Activated CD8-positive, alpha-beta memory T cell treated with anti-CD3 and anti-CD28 coated beads, Interleukin-2, amount 10 ng/mL, durations not matched to agents 7 days and 5 days (primary cell): ENCODE results near the gene ENTHD1. TPM values are rescaled to one million over a fixed set of nuclear protein-coding genes. Genes with fewer than 3 reads are reported as not detected.

Source experiments
- ATAC-seq: fragments of 150-1000 bp; cut with Tn5 transposase; one replicate; pipeline ENCODE4 v1.10.0; 2021; ENCODE audit warnings: moderate library complexity
- CTCF ChIA-PET: fragments of 350-600 bp; sonication (Branson Sonifier 250); formaldehyde crosslinking; loops from one replicate; lab custom pipeline; 2021; ENCODE audit warnings: antibody characterized with exemption; lab: Charles Lee
- DNase-seq: peaks from one replicate; pipeline ENCODE4 v3.0.0-alpha.2; 2020
- H3K27ac Mint-ChIP-seq: one replicate; pipeline ENCODE4 v1.8.0; 2021; ENCODE audit warnings: mild to moderate bottlenecking, mixed read lengths
- H3K27me3 Mint-ChIP-seq: one replicate; pipeline ENCODE4 v1.8.0; 2021; ENCODE audit warnings: mixed read lengths
- H3K36me3 Mint-ChIP-seq: one replicate; pipeline ENCODE4 v1.8.0; 2021; ENCODE audit warnings: mild to moderate bottlenecking, mixed read lengths
- H3K4me1 Mint-ChIP-seq: one replicate; pipeline ENCODE4 v1.8.0; 2021; ENCODE audit warnings: mixed read lengths
- H3K4me3 Mint-ChIP-seq: one replicate; pipeline ENCODE4 v1.8.0; 2021; ENCODE audit warnings: mild to moderate bottlenecking, moderate library complexity, mixed read lengths
- H3K9me3 Mint-ChIP-seq: one replicate; pipeline ENCODE4 v1.8.0; 2022; ENCODE audit warnings: low read depth, mixed read lengths
- total RNA-seq, 2 experiments: library from RNA; stranded (reverse); gene quantifications; one replicate each; pipeline ENCODE4 v1.2.3, GENCODE V29; 2021

ENTHD1 gene
- total RNA-seq, 2 experiments from 2014 or later: 0.21 to 0.41 TPM

DNA sequence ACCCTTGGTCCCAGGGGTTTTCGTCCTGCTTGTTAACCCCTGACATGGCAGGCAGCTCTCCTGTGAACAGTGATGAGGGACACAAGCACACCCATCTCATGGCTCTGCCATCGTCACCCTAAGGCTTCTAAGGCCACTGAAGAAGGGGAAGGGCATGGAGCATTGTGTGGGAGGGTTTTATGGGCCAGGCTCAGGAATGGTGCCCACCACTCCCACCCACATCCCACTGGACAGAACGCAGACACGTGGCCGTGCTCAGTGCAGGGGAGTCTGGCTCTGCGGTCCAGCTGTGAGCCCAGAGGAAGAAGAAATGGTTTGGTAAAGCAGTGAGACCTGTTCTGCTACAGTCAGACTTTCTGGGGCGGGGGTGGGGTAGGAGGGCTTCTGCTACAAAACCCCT, 193.0 kb downstream of the ENTHD1 start:
- ATAC-seq: no peak
- Mint-ChIP-seq H3K27me3 (peaks cover 10% of the 10 kb centered on the region), H3K9me3 (no peaks in the 10 kb centered on the region), H3K4me3 (no peak overlapping the region), H3K4me1 (no peaks in the 10 kb centered on the region), H3K27ac (no peak overlapping the region), H3K36me3 (no peaks in the 10 kb centered on the region)
- CTCF ChIA-PET: no interaction called here
- DNase-seq: no peak

DNA sequence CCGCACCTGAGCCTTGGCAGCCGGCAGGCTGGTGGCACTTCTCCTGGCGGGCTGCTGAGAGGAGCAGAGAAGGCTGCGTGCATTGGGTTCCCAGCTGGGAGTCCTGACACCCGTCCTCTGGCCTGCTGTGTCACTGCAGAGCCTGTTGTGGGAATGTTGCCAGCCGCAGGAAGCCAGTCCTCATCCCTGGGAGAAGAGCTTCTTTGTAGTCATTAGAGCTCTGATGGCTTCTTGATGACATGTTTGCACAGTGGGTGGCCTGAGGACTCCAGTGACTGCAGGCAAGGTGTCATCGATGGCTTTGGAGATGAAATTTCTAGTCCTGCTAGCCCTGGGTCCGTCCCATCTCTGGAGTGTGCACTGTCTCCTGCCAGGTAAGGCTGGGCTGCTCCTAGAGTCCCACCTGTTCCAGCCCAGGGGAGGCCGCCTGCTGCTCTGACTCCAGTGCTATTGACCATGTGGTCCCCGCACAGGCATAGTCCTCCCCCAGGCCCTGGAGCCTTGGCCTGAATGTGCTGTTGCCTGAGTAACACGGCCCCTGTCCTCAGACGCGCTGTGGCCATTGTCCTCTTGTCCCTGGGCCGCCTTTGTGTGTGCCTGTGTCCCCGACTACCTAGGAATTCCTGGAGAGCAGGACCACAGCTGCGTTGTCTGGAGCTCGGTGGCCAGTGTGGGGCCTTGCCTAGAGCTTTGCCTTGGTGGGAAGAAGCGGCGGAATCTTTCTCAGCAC, 193.8 kb downstream of the ENTHD1 start:
- Mint-ChIP-seq H3K4me1 (no peaks in the 10 kb centered on the region), H3K27ac (no peak overlapping the region), H3K4me3 (no peak overlapping the region), H3K27me3 (peaks cover 10% of the 10 kb centered on the region), H3K9me3 (no peaks in the 10 kb centered on the region), H3K36me3 (no peaks in the 10 kb centered on the region)
- CTCF ChIA-PET: no interaction called here
- ATAC-seq (no peak), DNase-seq (no peak)

DNA sequence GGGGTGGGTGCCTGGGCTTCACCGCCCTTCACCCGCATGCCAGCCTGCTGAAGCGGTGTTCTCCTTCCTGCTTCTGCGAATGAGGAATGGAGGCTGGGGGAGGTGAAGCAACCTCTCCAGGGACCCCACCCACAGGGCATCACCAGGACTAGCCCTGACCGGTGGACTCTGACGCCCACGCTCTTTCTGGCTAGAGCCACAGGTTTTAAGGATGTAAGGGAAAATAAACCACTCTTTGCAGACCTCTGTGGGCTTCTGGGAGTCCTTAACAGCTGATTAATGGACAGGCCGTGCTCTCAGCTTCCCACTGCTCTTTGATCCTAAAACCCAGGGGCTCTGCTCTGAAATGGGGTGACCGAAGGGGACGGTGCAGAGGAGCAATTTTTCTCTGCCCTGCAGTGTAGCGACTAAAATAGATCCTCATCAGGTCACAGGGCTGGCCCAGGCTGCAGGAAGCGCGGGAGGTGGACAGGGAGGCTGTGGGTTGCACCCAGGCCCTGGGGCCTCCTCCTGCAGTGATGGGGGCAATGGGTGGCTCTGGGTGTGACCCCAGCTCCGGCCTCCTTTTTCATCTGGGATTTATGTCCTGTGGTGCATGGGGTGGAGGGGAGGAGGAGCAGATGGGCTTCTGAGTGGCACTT, 195.7 kb downstream of the ENTHD1 start:
- H3K4me3 Mint-ChIP-seq: no peak overlapping the region
- H3K27me3 Mint-ChIP-seq: peaks cover 14% of the 10 kb centered on the region
- no peaks in the 10 kb centered on the region for H3K9me3 Mint-ChIP-seq
- DNase-seq: no peak
- CTCF ChIA-PET: no interaction called here
- no peak for ATAC-seq
- no peaks in the 10 kb centered on the region for H3K36me3 Mint-ChIP-seq
- H3K4me1 Mint-ChIP-seq: no peaks in the 10 kb centered on the region
- H3K27ac Mint-ChIP-seq: no peak overlapping the region

DNA sequence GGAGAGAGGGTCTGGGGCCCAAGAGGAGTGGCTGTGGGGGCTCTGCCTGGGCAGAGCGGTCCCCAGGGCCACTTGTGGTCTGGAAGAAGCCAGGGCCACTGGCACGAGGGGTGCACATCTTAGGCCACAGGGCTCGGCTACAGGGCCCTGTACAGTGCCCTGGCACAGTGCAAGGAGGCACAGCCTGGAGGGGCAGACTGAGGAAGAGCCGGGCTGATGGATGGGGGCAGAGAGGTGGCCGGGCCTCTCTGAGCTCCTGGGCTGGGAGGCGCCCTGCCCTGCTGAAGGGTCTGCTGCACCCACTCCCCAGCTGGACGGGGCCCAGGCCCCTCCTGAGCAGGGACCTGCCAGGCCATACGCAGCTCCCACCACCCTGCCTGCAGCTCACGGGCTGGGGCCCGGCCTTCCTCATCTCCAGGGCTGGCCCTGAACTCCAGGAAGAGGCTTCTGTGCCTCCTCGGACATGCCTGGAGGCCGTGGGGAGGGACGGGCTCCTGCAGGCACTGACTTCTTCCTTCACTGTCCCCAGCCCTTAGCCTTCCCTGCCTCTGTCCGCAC, 199.5 kb downstream of the ENTHD1 start:
- Mint-ChIP-seq H3K4me3 (no peak overlapping the region), H3K36me3 (no peaks in the 10 kb centered on the region), H3K27ac (no peak overlapping the region), H3K9me3 (no peaks in the 10 kb centered on the region), H3K4me1 (peaks cover 7% of the 10 kb centered on the region), H3K27me3 (peaks cover 46% of the 10 kb centered on the region)
- CTCF ChIA-PET: no interaction called here
- ATAC-seq (no peak), DNase-seq (no peak)

Other genes starting within 250 kb of the ENTHD1 start
- 100 to 1,000 TPM; 183 to 257 TPM for gene GRAP2, start 7.3 kb upstream of the ENTHD1 start, total RNA-seq
- 10 to 100 TPM in 1 of 2 experiments, 1 to 10 TPM in 1; 5.1 to 11.0 TPM for gene TMA7B, start 66.6 kb upstream of the ENTHD1 start, total RNA-seq
- gene FAM83F, start 101.2 kb upstream of the ENTHD1 start, total RNA-seq: not detected